ENCODE results near the gene RAP1GAP.

RAP1GAP gene

DNA sequence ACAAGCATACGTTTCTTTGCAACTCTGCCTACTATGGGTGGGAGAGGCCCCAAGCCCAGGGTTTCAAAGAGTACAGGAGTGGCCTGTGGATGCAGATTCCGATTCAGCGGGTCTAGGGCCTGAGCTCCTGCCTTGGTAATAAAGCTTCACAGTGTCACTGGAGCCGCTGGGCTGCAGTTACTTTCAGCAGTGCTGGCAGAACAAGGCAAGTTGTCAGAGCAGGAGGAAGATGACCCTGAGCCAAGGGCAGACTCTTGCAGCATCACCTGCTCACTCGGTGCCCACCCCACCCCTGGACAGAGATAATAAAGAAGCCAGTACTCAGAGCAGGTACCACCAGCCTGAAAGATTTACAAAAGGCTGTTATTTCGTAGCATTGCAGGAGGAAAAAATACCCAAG lies 8.0 kb upstream of the RAP1GAP start:
- DNase-seq (ENCODE audit: low spot score): no peak

DNA sequence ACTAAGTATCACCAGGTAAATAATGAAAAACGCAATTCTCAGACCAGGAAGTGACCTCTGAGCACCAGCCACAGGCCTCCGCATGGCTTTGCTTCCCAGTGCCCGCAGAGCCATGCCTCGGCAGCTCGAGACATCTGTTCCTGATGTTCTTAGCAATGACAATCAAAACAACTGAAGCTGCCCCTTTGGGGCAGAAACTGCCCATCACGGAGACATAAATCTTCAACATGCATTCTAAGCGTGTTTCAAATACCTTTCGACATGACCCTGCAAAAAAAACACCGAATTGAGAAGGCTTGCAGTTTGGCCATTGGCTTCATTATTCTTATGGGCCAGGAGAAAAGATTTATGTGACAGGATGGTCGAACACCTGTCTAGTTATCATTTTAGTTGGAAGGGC lies 5.8 kb upstream of the RAP1GAP start:
- DNase-seq (ENCODE audit: low spot score): no peak

DNA sequence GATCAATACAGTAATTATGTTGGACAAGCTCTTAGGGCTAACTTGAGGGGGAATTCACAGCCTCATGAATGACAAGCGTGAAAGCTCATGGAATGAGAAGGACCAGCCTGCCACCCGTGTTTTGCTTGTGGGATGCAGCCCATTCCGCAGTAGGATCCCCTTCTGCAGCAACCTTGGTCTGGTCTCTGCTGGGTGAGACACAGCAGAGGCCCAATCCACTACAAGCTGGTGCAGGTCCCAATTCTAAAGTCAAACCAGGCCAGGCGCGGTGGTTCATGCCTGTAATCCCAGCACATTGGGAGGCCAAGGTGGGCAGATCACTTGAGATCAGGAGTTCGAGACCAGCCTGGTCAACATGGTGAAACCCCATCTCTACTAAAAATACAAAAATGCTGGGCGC lies 4.7 kb upstream of the RAP1GAP start:
- peak; percentile 10 for DNase-seq (ENCODE audit: low spot score)

DNA sequence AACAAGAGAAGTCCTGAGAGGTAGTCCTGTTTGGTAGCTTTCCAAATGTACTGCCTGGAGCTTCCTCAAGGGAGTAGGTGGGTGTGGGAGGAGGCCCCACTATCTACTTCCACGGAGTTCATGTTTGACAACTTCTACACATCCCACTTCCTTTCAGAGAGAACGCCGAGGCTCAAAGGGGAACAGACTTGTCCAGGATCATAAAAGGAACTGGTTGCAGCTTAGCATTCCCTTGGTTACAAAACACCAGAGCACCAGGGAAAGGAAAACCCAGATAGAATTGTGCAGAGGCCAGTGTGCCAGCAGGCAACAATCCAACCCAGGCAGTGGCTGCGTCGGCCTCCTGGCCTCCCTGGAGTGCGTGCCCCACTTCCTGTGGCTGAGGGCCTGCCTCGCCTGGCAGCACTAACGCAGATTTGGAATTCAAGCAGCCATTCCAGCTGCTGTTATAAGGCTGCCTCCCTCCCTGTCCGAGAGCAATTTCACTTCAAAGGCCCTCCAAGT lies 4.2 kb upstream of the RAP1GAP start:
- peak; percentile 73 for DNase-seq (ENCODE audit: low spot score)

DNA sequence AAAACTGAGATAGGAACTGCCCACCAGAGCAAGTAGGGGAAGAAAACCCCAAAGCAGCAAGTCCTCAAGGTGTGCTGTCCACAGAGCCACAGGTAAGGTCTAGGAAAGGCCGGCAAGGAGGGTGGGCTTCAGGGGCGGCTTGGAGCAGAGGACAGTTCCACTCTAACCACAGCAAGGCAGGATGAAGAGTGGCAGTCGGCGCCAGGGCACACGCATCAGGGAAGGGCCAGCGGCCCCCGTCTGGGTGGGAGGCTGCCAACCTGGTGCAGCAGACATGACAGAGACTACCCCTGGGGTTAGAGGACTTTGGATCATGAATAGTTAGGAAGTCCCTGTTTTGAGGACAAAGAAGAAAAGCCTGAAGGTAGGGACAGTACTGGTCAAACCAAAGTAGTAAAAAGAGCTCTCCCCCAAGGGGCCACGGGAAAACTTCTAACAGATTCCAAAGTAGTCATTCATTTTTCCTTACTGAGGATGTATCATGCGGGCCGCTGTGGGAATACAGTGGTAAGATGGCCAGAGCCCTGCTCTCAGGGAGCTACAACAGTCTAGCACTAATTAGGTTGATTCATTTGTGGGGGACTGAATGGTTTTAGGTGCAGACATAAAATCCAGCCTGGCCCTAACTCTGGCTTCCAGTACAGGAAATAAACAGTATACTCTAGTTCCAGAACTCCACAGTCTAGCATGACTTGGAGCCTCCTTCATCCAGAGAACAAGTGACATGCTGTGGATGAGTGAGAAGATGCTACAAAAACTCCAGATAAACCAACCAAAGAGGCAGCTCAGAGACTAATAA lies 3.5 kb upstream of the RAP1GAP start:
- peak; percentile 26 for DNase-seq (ENCODE audit: low spot score)

DNA sequence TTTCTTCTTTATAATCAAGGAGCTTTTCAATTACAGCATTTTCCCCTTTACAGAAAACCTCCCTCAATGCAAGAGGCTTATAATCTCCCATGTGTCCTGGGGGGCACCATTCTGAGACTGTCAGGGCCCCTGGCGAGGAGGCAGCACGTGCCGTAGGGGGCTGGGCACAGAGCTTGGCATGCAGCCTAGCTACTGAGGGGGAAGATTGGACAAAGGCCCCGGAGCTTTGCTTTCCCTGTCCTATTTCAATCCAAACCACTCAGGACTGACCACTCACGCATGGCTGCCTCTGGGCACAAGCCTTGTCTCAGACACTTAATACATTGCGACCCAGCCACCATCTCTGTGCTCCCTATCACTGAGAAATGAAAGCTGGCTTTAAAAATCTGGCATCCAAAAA lies 2.8 kb upstream of the RAP1GAP start:
- DNase-seq (ENCODE audit: low spot score): peak; percentile 10

DNA sequence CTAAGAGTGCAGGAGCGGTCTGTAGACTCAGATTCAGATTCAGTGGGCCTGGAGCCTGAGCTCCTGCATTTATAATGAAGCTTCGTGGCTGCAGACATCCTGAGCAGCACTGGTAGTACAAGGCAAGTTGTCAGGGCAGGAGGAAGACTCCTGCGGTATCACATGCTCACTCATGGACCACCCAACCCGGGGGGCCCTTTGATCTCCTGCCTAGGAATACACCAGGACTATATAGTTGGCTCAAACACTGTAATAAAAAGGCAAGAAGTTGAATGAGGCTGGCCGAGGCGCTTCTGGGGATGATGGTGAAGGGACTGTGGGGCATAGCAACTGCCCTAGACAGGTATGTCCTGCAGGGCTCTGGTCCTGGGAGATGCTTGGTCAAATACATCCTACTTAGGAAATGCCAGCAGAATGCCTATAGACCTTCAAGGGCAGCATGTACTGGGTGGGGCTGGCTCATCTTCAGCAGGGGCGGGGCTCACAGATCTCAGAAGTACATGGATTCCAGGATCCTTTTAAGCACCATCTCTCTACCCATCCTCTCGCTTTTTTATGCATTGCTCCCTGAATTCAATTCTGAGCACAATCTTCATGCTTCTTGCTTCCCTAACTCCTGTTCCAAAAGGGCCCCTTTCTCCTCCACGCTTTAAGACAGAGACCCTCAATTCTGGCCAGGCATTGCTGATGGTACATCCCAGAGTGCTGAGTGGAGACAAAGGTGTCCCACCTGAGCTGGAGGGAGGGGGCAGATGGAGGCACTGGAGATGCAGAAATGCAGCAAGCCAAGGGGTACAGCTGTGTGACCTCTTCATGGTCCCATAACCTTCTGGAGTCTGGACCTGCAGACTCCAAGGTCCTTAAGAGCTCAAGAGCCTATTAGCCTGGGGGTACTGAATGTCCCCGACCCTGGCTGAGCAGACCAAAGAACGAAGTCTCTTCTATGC lies 2.1 kb upstream of the RAP1GAP start:
- DNase-seq (ENCODE audit: low spot score): no peak

DNA sequence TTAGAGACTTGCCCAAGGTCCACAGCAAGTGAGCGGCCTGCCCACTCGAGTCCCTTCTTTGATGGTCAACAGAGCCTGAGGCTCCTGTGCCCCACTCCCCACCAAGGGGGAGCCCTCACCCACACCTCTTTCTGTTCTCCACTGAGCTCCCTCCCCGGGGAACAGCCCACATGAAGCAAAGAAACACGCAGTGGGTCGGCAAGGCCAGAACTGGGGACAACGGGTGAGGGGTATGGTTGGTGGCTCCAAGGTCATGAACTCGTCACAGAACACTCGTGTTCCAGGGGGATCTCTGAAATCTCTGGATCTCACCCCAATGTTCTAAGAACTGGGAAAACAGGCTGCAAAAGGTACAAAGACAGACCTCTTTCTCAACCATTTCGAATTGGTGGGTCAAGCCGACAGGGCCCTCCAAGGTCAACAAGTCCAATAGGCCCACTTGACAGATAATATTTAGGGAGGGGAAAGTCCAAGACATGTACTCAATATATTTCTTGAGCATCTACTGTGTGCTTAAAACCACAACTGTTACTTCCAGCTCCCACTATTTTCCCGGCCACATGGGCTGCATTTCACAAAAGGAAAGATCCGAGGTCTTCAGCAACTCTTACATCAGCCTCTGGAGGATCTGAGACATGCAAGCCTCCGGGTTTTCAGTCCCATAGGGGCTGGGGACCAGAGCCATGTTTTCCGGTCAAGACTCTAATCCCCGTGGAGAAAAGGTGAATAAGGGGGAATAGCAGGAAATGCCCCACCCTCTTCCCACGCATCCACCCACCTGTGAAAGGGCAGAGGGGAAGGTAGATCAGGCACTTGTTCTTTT lies 1.1 kb upstream of the RAP1GAP start:
- DNase-seq (ENCODE audit: low spot score): peak; percentile 7

DNA sequence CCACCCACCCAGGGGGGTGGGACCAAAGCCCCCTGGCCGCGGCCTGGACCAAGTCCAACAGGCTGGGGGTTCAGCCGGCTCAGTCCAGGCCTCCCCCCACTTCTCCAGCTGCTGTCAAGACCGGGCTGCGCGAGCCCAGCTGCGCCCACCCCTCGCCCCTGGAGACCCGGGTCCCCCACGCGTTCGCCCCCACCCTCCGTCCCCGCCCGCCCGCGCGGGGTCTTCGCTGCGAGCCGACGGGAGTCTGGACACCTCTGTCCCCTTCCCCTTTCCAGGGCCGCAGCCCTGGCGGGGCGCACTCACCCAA lies 253 bp downstream of the RAP1GAP start:
- DNase-seq (ENCODE audit: low spot score): no peak

DNA sequence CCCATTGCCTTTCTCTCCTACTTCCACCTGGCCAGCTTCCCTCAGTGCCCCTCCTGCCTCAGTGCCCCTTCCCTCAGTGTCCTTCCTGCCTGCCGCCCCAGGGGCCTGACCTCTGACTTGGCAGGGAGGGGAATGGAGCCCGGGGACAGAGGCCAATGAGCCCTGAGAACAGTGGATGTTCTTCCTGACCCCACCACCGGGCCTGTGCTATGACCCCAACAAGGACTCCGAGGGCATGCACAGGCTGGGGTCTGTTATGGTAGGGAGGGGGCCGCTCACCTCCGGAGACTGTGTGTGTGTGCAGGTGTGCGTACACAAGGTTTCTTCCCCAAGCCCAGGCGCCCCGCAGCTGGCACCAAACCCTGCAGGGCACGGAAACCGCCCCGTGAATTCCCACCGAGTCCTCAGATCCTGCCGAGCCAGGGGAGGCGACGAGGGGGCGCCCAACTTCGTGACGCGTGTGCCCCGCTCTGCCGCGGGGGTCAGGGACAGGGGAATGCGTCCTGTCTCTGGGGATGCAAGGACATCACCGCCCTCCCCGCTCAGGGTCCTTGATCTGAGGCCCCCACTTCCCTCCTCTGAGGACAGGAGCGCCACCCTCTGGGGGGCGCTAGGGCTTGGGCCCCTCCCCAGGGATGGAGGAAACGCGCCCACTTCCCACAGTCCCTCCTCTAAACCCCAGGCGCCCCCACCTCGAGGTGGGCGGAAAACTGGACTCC lies 766 bp downstream of the RAP1GAP start:
- DNase-seq (ENCODE audit: low spot score): peak; percentile 12

DNA sequence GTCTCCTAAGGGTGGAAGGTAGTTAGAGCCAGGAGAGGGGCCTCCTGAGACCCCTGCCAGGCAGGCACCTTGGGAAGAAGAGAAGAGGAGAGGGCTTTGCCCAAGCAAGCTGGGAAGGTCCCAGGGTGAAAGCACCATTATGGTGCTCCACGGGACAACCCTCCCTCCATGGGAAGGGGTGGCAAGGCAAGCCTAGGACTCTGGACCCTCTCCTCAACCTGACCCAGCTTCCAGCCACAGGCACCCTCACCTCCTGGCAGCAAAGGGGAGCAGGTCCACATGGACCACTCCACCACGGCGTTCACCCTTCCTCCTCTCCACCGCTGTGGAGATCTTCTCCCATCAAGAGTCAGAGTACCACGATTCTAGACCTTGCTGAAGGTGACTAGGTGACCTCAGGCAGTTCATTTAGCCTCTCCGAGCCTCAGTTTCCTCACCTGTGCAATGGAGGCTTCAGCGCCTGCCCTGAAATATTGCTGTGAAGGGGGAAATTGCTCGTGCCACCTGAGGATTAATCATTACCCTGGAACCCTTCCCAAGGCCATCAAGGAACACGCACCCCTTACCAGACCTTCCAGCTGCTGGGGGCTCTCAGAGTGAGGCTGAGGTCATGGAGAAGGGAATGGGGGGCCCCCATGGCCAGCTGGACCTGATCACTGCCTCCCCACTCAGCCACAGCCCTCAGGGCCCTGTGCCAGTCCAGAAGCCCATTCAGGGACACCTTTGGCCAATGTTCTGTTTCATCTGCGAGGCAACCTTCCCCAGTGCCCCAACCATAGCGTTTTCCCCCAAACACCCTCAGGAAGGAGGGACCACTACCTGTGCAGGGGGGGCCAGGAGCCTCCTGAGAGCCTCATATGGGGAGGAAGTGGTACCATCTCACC lies 1.6 kb downstream of the RAP1GAP start:
- peak; percentile 7 for DNase-seq (ENCODE audit: low spot score)

DNA sequence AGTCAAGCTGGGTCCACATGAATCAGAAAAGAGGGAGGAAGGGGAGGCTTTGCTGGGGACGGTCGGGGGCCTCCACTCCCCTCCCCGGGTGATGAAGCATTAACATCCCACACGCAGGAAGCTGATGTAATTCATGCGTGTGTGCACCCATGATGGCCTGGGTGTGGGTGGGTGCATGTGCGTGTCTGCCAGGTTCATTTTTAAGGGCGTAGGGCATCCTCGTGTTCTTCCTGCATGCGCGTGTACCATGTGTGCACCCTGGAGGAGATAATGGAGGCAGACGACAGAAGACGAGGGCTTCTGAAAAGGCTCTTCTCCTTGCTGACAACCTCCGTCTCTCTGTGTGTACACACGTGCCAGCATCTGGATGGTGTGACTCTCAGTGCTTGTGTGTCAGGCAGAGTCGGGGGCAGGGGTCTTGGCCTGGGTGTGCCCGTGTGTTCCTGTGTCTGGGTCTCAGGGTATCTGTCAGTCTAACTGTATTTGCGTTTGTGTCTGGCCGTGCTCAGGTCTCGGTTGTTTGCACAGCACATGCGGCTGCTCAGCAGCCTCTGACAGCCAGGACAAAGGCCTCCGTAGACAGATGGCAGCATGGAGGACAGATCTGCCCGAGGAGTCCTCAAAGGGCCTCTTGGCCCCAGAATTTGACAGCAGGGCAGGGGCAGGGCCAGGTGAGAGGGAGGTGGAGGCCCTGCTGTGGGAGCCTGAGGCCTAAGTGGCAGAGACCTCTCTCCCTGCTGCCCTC lies 2.4 kb downstream of the RAP1GAP start:
- no peak for DNase-seq (ENCODE audit: low spot score)

DNA sequence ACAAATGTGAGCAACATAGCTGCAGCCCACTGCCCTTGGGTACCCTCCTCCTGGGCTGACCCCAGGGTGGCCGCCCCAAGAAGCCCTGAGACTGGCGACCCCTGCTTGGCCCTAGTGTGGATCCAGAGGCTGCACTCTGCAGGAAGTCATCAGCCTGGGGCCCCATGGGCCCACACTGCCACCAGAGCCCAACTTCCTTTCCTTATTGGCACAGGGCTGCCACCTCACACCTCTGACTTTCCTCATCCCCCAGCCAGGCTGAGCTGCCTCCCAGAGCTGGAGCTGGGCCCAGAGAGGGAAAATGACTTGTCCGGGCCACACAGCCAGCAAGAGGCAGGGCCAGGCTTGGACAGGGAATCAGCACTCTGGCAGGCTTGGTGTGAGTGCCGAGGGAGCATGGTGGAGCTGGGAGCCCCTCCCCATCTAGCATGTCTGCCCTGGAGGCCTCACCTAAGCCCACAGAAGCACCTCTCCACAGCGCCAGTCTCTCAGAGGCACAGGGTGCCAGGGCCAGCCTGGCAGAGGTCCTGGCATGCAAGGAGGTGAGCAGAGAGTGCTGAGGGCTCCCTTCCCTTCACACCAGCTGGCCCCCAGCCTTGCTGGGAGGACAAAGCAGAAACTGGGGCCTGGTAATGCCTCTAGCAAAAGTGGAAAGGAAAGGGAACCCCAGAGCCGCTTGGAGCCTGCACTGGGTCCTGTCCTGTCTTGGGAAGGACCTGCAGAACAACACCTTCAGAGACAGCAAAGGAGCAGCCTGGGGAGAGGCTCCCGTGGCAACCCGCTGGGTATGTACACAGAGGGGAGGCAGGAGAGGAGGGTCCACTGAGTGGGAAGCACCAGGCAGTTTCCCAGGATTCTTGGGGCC lies 3.2 kb downstream of the RAP1GAP start:
- DNase-seq (ENCODE audit: low spot score): peak; percentile 57

DNA sequence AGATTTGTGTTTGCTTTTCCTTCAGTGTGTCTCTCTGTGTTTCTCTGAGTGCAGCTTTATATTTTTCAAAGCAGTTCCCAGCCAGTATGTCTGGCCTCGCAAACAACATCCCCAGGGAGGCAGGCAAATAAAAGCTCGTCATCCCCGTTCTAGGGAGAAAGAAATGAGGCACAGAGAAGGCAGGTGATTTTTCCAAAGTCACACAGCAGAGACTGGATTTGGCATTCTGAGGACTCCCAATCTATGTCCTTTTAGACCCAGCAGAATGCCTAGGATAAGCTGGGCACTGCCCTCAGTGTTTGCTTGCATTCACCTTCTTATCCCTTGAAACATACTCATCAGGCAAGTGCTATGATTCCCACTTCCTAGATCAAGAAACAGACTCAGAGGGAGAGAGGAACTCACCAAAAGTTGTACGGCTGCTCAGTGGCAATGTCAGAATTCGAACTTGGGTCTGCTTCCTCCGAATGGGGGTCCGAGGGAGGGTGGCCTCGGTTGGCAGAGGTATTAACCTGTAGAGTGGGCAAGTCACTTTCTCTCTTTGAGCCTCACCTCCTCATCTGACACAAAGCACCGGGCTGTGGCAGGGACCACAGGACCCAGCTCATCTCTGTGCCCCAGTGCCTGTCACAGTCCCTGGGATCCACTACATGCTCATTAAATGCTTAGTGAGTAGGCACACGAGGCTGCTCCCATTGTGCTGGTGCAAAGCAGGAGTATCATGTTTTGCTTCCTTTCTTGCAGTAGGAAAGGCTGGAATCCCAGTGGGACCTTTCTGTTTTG lies 4.2 kb downstream of the RAP1GAP start:
- DNase-seq (ENCODE audit: low spot score): no peak

DNA sequence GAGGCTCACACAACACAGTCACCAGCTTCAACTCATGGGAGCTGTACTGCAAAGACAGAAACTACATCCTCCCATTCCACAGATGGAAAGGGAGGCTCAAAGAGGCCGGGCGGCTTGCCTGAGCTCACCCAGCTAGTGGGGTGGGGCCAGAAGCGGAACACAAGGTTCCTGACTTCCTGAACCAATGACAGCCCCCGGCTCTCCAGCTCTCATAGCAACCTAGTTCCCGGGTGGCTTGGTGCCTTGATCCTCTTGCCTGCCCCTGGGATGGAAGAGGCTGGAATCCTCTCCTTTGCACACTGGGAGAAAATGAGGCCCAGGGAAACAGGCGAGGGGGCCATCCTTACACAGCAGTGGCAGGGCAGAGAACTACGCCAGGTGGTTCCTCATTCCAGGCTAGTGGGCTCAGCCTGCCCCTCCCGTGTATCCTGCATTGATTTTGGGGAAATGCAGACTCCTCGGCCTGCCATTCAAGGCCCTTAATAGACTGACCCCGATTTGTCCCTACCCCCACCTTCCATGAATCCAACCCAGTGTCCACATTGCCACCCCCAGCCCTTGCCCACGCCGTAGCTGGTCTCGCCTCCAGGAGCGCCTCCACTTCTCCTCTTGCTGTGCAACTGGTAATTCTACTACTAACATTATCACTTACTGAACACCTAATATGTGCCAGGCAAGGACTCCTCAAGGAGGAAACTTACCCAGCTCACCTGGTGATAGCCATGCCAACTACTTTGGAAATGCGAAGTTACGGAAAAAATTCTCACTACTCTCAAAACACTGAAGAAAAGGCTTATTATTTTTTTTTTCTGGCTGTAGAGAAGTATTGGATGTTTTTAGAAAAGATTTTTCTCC lies 5.0 kb downstream of the RAP1GAP start:
- no peak for DNase-seq (ENCODE audit: low spot score)

DNA sequence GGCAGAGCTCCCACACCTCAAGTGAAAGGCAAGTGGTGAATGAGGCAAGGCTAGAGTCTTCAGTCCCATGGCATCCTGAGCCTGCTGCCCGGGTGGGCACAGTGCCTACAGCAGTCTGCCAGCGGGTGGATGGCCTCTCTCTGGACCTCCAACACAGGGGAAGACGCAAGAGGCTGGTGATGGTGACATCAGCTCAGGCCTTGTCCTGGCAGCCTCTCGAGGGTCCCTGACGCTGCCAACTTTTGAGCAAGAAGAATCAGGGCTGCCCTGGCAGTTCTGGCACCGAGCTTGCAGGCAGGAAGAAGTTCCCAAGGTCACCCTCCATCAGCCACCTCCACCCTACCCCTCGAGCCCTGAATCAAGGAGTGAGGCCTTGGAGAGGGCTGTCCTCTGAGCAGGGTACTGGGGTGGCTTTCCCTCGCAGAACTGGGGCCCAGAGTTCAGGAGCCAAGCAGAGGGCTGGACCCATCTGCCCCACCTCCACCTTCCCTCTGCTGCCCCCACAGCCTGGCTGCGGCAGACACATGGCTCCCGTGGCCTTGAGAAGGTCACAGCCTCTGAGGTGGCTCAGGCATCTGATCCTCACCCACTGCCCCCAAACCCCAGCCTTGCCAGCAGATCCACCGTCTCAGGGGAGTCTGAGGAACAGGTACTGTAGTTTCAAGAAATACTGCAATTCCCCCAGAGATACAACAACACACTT lies 5.8 kb downstream of the RAP1GAP start:
- no peak for DNase-seq (ENCODE audit: low spot score)
